Ramos (cell line): ENCODE results near the gene PFN1.

Source experiments
- in situ Hi-C: fragments of 300-500 bp; cut with MboI; formaldehyde crosslinking; loops from one replicate; pipeline ENCODE4 v1.14.3; 2022; ENCODE audit warnings: low sequenced_read_pairs; ENCODE audit not compliant: unreplicated experiment

The PFN1 gene

DNA sequence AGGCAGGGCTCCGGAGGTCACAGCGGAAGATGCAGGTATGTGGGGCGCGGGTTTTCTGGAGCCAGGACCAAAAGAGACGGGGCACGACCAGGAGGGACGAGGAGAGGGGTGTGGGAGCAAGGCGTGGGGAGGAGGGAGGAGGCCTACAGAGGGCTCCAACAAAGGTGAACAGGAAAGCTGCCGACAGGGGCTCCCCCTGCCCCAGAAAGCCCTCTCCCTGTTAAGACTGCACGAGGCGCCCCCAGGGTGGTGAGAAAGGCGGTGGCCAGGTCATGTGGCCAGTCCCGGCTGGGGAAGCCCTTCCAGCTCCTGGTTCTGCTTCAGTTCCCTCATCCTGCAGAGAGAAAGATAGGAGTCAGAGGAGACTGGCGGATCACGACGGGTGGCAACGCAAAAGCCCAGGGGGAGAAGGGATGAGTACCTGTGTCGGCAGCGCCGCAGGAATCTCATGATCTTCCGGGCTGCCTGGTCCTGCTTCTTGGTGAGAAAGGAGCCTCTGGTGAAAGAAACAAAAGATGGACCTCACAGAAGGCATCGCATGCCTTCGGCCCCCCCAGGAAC, 20.2 kb upstream of the PFN1 start:
- in situ Hi-C loops: no loop called here

DNA sequence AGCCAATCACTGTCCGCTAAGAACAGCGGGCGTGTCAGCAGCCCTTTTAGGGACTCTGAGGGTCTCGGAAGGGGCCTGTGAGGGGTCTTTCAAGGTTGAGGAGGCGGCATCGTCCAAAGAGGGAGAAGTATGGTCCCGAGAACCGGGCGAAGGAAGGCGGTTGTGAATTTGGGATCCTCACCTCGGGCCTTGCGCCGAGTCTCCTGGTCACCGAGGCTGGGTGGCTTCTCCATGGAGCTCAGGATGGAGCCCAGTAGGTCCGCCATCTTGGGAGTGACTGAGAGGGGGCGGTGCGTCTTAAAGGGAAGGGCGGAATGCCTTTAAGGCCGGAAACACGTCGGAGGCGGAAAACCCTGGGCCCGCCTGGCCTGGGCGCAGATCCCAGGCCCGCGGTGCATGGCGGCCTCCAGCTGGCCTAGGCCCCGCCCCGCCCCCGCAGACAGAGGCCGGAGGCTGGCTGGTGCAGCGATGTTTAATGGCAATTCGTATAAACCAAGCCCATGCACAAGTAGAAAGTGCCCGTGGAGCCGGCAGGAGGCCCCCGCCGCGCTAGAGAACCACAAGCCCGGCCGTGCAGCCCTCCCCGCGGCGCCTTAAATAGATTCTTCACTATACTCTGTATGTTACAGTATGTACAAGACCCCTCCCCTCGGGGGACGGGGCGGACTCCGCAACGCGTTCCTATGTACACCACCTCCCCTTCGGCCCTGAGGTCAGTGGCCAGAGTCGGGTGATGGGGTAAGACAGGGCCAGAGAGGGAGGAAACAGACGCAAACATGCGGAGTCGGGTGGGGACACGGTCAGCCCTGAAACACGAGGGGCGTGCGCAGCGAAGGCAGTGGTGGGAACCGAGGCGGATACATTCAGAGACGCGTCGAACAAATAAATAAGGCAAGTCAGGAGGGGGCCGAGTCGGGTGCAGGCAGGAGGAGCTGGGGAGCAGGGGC, 19.5 kb upstream of the PFN1 start, which contains the start of gene SPAG7:
TSS of gene SPAG7 (minus strand) at position 279 of the 947 bp plus-strand sequence. CDS start at position 266, 13 bp downstream.
- in situ Hi-C loops: no loop called here

DNA sequence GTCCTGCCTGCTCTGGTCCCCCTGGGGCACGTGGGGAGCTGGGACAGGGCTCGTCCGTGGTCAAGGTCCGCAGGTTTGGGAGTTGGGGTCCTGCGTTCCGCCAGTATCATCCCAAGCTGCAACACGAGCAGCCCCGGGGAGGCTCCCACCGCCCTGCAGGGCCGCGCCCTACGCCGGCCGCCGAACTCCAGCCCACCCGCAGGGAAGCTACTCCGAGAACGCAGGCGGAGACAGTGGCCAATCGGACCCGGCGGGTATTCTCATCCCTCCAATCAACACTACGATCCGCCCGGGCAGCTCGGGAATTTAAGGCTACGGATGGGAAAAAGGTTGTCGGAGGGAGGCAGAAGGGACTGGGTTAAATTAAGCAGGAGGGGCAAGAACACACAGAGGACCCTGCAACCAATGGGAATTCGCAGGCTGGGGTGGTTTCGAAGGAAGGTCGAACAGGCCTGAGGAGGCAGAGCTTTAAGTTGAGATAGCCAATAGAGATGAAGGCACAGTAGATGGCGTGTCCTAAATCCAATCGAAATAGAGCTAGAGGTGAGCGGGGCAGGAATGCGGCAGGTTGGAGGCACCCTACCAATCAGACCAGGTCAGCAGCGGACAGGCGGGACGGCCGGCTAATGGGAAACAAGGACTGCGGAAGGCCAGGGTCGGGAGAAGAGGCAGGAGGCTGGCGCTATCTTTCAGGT, 18.7 kb upstream of the PFN1 start:
- in situ Hi-C loops: no loop called here

DNA sequence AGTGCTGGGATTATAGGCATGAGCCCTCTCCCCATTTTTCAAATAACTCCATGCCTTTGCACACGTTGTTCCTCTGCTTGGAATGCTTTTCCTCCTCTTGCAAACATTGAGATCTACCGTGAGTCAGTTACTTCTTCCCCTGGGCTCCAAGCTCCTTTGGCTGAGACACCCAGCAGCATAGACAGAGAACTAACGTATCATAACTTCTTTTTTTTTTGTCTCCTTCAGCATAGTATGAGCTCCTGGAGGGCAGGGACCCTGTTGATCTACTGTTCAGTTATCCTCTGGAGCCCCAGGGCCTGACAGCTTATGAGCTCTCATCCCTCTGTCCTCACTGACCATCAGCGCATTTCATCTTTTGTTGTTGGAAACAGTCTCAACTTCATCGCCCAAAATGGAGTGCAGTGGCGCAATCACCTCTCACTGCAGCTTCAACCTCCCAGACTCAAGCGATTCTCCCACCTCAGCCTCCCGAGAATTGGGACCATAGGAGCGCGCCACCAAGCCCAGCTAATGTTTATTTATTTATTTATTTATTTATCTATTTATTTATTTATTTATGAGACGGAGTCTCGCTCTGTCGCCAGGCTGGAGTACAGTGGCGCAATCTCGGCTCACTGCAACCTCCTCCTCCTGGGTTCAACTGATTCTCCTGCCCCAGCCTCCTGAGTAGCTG, 17.1 kb upstream of the PFN1 start:
- in situ Hi-C loops: no loop called here

DNA sequence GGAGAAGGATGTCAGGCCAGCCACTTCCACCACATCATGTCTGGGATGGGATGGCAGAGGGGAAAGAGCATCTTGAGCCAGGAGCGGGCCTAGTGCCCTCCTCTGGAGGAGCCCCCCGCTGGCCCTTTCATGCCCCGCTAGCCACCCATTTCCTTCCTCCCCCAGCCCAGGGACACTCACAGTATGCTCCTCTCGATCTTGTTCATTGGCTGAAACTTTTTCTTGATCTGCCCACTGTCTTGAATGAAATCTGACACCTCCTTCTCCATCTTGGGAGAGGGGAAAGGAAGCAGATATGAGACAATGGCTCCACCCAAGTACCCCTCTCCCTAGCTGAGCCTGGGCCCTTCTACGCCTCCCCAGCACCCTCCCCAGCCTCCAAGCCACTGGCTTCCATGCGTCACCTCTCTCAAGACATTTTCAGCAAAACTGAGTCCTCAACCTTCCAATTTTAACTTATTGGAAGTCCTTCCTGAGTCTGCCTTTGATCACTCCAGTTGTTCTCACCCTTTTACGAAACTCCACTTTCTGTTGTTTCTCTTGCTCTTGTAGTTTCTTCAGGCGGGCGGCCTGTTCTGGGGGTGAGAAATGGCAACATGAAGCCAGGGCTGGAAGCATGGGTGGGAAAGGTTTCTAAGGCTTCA, 12.1 kb upstream of the PFN1 start:
- in situ Hi-C loops: no loop called here

DNA sequence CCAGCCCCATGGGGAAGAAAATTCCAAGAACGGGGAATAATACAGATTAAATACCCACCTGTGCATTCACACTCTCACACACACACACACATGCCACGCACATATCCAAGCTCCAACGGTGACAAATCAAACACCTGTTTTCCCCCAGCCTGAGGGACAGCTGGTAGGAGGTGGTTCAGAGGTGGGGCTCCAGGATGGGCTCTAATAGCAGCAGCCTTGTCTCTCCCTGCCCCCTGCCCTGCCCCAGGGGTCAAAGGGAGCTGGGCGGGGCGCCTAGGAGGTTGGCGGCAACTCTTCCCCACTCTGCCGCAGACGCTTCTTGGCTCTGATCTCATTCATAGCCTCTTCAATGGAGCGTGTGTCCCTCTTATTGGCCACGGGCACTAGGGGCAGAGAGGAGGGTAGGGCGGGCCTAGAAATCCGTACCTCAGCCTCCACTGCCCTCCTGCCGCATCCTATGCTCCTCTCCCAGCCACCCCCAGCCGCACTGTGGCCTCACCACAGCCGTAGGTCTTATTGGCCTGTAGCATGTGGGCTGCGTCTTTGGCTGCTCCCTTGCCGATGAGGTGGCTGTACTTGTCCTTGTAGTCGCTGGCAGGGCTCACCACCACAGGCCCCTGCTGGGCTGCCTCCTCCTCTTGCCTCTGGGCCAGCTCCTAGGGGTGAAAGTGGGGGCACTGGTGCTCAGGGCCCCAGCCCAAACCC, 11.1 kb upstream of the PFN1 start:
- in situ Hi-C loops: no loop called here

DNA sequence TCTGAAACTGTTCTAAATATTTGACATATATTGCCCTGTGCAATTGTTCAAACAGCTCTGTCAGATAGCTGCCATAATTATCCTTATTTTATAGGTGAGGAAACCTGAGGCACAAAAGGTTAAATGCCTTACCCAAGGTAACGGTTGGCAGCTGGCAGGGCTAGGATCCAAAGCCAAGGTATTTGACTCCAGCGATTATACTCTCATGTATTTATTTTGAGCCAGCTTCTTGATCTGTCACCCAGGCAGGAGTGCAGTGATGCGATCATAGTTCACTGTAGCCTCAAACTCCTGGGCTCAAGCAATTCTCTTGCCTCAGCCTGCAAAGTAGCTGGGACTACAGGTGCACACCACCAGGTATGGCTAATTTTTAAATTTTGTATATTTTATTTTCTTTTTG, 9.8 kb upstream of the PFN1 start:
- in situ Hi-C loops: no loop called here

DNA sequence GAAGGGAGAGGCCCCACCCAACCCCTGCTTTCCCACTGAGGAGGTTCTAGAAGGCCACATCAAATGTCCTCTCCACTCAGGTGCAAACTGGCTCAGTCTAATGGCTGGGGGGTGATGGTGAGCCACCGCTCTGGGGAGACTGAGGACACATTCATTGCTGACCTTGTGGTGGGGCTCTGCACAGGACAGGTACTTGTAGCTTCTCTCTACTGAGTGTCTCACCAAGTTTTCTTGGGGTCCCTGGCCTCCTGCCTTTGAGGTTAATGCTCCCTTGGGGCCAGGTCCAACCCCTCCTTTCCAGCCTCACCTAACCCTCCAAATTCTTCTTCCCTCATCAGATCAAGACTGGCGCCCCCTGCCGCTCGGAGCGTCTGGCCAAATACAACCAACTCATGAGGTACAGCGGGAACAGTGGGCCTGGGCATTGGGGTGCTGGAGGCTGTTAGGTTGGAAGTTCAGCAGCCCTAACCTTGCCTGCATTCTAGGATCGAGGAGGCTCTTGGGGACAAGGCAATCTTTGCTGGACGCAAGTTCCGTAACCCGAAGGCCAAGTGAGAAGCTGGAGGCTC, 8.2 kb upstream of the PFN1 start:
- in situ Hi-C loops: no loop called here

DNA sequence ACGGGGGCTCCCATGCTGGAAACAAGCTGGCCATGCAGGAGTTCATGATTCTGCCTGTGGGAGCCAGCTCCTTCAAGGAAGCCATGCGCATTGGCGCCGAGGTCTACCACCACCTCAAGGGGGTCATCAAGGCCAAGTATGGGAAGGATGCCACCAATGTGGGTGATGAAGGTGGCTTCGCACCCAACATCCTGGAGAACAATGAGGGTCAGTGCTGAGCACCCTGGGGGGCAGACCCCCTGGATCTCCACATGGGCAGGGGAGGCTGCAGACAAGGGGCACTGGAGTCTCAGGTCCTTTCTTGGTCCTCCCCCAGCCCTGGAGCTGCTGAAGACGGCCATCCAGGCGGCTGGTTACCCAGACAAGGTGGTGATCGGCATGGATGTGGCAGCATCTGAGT, 6.8 kb upstream of the PFN1 start:
- in situ Hi-C loops: no loop called here

DNA sequence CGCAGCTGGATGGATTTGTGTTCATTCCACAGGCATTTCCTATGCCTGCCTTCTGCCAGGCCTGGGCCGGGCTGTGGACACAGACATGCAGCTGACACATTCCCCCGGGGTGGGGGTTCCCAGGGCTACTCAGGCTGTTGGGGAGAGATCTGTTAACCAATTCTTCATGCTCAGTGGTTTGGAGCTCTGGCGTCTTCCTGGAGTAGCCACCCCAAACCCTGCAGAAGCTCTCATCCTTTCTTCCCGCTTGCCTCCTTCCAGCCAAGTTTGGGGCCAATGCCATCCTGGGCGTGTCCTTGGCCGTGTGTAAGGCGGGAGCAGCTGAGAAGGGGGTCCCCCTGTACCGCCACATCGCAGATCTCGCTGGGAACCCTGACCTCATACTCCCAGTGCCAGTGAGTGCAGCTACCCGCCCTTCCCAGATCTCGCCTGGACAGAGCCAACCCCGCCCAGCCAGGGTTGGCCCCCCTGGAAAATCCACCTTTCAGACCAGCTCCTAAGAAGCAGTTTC, 5.2 kb upstream of the PFN1 start:
- in situ Hi-C loops: no loop called here

DNA sequence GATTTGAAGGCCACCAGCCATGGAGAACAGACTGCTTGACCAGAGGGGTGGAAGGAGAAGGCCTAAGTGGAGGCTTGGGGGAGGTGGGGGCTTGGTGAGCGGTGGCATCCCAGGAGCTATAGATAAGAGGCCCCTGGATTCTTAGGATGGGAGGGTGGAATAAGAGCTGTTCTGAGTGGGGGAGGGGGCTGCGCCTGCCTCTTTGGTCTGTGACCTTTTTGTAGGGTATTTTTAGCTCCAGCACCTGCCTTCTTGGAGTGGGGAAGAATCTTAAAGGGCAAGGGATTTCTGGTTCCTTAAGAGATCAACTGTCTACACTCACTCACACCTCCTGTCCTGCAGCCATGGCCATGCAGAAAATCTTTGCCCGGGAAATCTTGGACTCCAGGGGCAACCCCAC, 3.2 kb upstream of the PFN1 start:
- in situ Hi-C loops: no loop called here

DNA sequence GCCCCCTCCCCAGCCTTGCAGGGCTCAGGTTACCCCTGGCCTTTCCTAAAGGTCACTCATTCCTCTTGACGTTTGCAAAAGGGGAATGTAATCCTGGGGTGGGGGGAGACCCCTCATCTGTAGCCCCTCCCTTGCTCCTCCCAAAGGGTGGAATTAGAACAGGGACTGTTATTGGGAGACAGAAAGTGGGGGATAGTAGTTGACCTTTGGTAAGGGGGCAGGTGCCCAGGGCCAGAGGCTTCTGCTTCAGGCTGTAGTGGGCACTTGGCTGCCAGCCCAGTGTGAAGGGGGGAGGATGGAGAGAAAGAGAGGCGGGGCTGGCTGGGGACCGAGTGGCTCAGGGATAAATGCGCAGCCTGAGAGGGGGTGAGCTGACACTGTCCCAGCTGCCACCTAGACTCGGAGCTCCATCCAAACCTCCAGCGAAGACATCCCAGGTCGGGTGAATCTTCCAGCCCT, 2.4 kb upstream of the PFN1 start, which contains the start of gene ENO3:
TSS of gene ENO3 (plus strand) at position 374 of the 459 bp plus-strand sequence. CDS start 711 bp downstream, outside the sequence.
- in situ Hi-C loops: no loop called here

DNA sequence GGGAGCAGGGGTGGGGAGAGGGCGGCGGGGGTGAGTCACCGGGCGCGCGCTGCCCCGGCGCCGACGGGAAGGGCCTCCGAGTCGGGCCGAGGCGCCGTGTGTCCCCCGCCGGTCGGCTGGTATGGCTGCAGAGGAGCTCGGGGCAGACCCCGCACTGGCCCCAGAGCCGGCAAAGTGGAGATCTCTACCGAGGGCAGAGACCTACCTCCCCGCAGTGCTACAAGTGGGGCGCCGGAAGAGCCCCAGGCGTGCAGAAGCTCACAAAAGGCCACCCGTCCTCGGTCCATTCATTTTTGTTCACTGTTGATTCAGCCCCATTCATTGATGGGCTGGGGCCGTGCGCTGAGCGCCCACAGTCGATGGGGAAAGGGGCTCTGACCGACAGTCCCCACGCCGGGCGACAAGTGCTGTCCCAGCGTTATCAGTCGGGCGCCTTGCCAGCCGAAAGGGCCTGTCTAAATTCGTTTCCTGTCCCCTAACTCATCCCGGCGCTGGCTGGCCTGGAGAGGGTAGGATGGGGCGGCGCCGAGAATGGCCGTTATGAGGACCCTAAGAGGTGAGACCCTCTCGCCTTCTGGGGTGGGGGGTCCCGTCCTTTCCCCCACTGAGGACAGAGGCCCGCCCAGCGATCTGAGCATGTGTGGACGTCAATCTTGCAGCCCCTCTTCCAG, 1.9 kb upstream of the PFN1 start:
- in situ Hi-C loops: no loop called here

DNA sequence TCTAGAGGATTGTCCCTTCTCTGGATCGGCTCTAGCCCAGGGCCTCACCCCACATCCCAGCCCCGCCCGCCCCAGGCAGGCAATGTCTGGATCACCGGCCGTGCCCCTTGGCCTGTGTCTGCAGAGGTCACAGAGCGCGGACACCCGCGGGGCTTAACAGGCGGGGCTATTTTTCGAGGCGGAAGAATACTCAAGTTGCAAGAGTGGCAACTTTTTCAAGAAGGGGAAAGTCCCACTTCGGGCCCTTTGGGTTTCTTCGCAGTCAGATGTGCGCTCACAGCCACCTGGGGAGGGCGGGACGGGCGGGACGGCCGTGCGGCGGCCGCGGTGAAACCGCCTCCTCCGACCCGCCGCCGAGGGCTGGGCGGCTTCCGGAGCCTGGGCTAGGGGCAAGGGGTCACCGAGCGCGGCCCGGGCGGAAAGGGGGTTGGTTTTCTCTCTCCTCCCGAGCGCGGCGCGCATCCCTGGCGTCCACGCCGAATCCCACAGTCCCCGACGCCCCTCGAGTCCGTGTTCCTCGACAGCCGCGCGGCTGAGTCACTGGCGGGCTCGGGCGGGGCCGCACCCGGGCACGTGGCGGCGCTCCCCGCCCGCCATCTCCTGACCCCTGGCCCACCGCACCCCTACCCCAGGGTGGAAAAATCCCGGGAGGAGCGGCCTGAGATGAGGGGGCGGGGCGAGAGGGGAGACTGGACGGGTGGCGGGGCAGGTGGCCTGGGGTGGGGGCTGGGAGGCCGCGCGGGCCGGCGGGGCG, 1.2 kb upstream of the PFN1 start:
- in situ Hi-C loops: no loop called here

DNA sequence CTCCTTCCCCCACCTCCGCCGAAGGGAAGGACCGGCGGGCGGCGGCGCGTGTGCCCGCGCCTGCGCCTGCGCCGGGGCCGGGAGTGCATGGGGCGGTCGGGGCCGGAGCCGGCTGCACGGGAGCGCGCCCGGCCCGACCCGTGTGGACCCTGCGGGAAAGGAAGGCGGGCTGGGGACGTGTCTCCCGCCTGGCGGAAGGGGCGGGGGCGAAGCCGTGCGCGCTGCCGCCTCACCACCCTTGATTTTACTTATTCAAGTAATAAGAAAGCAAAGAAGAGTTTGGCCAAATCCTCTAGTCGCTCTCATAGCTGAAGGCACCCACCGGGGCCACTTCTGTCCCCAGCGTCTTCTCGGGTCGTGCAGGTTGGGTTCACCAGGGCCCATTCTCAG, 596 bp upstream of the PFN1 start:
- in situ Hi-C loops: no loop called here

DNA sequence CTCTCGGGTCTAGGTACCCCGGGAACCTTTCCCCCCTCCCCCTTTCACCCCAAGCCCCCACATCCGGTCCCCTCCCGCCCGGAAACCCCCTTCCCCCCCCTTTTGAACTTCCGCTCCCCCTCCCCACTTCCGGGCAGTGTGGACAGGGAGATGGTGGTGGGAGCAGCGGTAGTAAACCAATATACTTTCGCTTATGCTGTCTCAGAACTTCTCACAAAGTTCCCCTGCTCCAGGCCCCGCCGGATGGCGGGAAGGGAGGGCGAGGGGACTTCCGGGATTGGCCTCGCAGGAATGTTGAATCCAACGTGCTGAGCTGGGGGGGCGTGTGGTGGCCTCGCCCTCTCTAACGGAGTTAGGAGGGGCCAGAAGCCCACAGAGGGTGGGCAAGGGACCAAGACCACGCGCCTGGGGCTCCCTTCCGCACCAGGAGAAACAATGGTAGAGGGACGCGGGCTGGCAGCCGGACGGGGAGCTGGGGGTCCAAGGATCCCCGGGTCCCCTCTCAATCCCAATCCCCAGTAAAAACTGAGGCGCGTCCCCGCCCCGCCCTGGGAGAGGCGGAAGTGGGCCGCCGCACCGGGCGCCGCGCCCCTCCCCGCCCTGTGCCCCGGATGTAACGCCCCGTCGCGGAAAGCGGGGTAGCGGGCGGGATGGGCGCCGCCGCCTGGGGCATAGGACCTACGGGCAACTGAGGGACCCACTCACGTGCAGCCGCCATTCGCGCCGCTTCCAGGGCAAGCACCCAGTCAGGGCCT, 742 bp downstream of the PFN1 start:
- in situ Hi-C loops: no loop called here

DNA sequence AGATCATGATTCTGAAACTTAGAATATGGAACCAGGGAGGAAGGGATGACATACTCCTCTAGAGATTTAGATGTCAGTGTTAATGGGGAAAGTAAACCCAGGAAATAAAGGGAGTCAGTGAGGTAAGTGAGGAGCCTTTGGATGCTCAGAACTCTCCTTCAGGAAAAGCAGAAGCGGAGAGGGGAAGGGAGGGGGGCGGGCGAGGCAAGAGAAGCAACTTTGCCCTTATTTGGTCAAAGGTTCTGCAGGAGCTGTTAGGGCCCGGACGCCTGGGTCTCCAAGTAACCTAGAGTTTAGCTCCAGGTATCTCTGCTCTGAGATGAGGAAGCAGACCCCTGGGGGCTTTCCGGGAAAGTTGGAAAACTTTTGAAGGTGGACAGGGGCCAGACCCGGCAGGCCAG, 1.3 kb downstream of the PFN1 start:
- in situ Hi-C loops: no loop called here
